HG02623 (cell line): ENCODE measurements around the gene TSPEAR.
"Not testable (repeated sequence)": the region's sequence is repeated elsewhere in the genome, so short reads cannot be mapped to it uniquely, and the experiment has no call there.

Source experiments
- ATAC-seq: cut with Tn5 transposase; IDR thresholded peaks from one replicate; pipeline ENCODE4 v1.9.1; 2021; ENCODE audit warnings: moderate library complexity; ENCODE audit not compliant: unreplicated experiment

The TSPEAR gene

DNA sequence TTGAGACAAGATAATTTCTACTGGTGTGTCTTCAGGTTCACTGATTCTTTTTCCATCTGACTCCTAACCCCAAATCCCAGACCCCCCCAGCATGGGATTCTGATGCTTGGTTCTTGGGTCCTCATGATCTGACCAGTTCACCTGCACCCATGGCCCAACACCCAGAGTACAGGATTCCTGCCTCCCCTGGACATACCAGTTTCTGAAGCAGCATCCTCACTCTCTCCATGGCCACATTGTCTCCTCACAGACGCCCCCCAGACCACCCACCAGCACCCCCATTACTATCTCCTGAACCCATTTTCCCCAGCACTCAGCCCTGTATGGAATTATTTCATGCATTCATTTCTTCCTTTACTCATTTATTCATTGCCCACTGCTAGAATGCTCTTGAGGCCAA lies 54.5 kb downstream of the TSPEAR start:
- ATAC-seq = no peak

DNA sequence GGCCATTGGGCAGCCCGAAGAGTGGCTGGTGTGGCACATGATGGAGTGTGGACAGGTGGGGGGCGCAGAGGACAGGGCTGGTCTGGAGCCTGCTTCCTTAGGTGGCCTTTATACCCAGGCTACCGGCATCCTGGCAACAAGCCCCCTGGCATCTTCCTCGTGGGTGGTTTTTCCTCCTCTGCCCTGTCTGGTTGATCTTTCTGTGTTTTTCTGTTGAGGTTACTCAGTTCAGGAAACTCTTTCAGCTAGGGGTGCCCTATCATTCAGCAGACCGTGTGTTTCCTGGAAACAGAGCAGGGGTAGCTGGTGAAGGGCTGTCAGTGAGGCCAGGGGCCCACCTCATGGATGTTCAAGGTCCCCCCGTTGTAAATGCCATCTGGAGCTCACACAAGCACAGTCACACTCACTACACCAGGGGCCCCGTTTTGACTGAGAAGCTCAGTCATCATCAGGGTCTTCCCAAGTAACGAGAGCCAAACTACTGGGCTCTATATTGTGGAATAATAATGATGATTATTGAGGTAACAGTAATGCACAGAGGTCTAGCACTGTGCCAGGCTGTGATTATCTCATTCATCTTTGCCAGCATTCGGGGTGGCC lies 56.7 kb downstream of the TSPEAR start, which contains the start of gene KRTAP12-4:
Gene KRTAP12-4 (minus strand): TSS at position 84 of the 600 bp plus-strand sequence. CDS start 45 bp downstream, at position 39.
- no peak for ATAC-seq

DNA sequence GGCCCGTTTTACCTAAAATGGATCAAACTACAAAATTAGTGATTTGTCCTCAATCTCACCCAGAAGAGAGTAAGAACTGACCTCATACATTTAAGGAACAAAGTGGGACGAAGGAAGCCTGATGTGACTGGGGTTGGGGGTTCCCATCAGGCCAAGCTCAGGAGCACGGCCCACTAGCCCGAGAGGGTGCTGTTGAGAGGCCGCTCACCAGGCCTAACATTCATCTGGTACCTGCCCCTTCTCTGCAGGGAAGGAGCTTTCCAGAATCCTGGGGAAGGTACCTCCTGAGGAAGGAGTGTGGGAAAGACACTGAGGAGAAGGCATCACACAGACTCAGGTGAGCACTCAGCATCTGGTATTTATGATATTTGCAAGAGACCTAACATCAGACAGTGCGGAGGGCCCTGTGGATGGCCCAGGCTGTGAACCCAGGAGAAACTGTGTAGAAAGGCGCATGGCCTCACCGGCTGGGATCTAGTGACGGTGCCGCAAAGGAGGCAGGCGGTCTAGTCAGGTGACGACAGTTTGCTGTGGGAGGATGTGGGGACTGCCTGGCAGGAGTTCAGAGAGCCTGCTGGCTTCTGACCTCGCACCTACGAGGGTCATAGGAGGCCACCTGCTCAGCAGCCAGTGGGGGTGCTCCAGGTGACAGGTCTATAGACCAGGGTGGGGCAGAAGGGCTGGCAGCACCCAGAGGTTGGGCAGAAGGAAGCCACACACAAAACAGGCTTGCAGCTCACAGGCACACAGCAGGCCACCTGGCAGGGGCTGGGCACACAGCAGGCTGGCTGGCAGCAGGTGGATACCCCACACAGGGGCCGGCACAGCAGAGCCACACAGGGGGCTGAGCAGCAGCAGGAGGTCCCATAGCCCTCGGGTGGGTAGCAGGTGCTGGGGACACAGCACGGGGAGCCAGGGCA lies 57.5 kb downstream of the TSPEAR start:
- no peak for ATAC-seq

GRCh38 chr21:44653123-44653522 lies 58.2 kb downstream of the TSPEAR start:
- ATAC-seq = no peak

- no peak for ATAC-seq
These were observed 60.2 kb downstream of the TSPEAR start for GRCh38 chr21:44650973-44651675.

DNA sequence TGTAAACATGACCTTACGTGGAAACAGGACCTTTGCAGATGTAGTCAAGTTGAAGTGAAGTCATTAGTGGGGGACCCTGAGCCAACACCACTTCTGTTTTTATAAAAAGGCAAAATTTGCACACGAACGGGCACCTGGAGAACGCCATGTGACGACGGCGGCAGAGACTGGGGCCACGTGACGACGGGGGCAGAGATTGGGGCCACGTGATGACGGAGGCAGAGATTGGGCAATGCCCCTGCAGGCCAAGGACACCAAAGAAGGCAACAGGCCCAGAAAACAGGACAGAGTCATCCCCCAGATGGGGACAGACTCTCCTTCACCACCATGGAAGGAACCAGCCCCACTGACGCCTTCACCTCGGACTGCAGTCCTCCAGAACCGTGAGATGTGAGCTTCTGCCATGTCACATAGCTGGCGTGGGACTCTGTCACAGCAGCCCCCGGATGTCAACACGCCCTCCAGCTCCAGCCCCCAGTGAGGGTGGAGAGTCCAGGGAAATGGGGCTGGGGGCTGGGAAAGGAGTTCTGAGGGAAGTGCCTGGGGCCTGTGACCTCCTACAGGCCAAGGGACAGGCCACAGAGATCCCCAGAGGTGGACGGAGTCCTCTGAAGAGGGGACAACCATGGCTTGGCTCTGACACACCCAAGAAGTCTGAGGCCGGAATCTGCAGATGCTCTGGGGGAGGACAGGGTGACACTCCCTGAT lies 61.0 kb downstream of the TSPEAR start:
- ATAC-seq = no peak

DNA sequence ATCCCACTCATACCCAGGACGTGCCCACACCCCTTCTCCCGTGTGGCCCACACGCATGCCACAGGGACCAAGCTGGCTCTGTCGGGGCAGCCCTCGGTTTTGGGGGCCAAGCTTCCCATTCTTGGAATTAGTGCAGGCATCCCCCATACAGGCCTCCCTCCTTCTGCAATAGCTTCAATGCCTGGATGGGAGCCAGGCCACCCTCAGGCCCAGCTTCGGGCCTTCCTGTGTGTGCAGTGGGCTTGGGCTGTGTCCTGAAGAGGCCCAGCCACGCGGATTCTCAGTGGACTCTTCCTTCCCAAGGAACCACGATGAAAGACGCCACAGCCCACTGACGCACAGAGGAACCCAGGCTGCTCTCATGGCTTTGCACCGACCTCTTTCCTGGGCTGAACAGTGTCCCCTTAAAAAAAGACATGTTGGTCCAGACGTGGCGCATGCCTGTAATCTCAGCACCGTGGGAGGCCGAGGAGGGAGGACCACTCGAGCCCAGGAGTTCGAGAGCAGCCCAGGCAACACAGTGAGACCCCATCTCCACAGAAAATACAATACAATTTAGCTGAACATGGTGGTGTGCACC lies 61.8 kb downstream of the TSPEAR start:
- no peak for ATAC-seq

DNA sequence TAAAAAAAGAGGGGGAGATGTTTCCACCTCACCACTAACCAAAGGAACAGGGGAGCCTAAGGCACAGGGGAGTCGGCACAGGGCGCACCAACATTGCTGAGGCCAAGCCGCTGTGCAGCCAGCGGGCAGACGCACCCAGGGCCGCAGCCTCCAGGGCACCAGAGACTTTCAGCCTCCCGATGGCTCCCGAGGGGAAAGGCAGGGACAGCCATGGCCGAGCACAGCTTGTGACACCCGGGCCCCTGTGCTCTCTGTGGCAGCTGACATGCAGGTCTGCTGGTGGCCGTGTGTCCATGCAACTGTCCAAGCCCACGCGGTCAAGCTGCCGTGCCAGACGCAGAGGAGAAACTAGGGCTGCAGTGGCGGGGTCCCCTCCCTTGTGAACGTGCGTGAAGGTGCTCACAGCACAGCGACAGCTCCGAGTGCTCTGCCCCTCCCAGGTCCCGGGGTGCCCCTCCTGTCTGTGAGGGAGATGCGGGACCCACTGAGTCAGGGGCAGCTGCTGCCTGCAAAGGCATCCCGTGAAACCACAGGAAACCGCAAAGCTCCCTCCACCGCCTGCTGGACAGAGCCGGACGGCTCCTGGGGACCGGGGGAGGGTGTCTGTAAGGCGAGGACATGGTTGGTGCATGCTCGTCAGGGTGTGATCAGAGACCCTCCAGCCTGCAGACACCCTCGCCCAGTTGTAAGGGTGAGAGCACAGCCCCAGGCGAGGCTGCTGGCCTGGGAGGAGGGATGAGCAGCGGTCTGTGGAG lies 62.6 kb downstream of the TSPEAR start:
- ATAC-seq = no peak

GRCh38 chr21:44647222-44647552 lies 64.2 kb downstream of the TSPEAR start:
- ATAC-seq = no peak

DNA sequence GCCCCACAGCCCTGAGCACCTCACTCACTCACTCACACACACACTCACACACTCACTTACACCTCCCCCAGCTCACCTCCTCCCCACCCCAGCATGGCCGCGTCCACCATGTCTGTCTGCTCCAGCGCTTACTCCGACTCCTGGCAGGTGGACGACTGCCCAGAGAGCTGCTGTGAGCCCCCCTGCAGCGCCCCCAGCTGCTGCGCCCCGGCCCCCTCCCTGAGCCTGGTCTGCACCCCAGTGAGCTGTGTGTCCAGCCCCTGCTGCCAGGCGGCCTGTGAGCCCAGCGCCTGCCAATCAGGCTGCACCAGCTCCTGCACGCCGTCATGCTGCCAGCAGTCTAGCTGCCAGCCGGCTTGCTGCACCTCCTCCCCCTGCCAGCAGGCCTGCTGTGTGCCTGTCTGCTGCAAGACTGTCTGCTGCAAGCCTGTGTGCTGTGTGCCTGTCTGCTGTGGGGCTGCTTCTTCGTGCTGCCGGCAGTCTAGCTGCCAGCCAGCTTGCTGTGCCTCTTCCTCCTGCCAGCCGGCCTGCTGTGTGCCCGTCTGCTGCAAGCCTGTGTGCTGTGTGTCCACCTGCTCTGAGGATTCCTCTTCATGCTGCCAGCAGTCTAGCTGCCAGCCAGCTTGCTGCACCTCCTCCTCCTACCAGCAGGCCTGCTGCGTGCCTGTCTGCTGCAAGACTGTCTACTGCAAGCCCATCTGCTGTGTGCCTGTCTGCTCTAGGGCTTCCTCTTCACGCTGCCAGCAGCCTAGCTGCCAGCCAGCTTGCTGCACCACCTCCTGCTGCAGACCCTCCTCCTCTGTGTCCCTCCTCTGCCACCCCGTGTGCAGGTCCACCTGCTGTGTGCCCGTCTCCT lies 64.8 kb downstream of the TSPEAR start, which contains the start of gene KRTAP10-11:
Gene KRTAP10-11 (plus strand): TSS at position 49 of the 856 bp plus-strand sequence. CDS start 45 bp downstream, at position 94.
- ATAC-seq = not testable (repeated sequence)

DNA sequence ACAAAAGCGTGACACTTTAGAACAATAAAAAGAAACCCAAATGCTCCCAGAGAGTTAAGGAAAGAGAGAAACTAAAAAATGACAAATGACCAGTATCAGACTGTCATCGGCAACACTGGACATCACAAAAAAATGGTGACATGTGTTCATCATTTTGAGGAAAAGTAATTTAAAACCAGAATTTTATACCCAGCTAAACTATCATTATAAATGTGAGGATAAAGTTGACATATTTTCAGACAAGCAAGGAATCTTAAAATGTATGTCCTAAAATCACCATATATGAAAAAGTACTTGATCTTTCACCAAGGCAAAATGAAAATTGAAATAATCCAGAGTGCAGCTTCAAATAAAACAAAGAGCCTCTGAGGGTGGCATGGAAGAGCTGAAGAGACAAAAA lies 66.5 kb downstream of the TSPEAR start:
- no peak for ATAC-seq

GRCh38 chr21:44643741-44644310 lies 67.5 kb downstream of the TSPEAR start:
- ATAC-seq = no peak

GRCh38 chr21:44640761-44641160 lies 70.6 kb downstream of the TSPEAR start:
- no peak for ATAC-seq

GRCh38 chr21:44639331-44639655 lies 72.1 kb downstream of the TSPEAR start:
- ATAC-seq = no peak

- not testable (repeated sequence) for ATAC-seq
These were observed 72.7 kb downstream of the TSPEAR start for GRCh38 chr21:44638506-44639330.

DNA sequence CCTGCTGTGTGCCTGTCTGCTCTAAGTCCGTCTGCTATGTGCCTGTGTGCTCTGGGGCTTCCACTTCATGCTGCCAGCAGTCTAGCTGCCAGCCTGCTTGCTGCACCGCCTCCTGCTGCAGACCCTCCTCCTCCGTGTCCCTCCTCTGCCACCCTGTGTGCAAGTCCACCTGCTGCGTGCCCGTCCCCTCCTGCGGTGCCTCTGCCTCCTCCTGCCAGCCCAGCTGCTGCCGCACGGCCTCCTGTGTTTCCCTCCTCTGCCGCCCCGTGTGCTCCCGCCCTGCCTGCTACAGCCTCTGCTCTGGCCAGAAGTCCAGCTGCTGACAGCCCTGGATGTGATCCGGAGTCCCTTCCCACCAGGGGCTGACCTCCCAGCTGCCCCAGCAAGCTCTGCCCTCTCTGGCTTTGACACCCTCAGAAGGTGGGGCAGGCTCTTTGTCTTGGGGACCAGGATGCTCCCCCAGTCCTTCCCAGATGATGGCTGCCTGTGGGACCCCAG lies 73.5 kb downstream of the TSPEAR start:
- not testable (repeated sequence) for ATAC-seq

DNA sequence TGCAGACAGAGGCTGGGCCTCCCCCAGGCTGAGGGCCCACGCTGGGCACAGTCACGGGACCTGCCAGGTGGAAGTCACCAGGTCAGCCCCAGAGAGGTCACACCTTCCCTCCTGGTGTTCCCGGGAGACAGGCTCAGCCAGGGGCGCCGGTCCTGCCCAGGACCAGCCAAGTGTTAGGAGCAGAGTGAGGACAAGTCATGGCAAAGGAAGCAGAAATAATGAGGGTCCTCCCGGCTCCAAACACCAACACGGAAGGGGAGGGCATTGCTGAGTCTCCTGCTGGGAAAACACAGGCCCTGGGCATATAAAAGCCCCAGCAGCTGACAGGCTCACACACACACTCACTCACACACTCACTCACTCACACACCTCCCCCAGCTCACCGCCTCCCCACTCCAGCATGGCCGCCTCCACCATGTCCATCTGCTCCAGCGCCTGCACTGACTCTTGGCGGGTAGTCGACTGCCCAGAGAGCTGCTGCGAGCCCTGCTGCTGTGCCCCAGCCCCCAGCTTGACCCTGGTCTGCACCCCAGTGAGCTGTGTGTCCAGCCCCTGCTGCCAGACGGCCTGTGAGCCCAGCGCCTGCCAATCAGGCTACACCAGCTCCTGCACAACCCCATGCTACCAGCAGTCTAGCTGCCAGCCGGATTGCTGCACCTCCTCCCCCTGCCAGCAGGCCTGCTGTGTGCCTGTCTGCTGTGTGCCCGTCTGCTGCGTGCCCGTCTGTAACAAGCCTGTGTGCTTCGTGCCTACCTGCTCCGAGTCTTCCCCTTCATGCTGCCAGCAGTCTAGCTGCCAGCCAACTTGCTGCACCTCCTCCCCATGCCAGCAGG lies 74.1 kb downstream of the TSPEAR start, which contains the start of gene KRTAP10-10:
Gene KRTAP10-10 (plus strand): TSS at position 339 of the 833 bp plus-strand sequence. CDS start 62 bp downstream, at position 401.
- ATAC-seq = no peak
